ENCODE results near the gene RIOK1. TPM values are rescaled to one million over a fixed set of nuclear protein-coding genes. Genes with fewer than 3 reads are reported as not detected.

RIOK1 gene
- total RNA-seq, 2 experiments from 2014 or later = 57.9 to 64.7 TPM

Other genes starting within 250 kb of the RIOK1 start
- gene SSR1, start 76.6 kb upstream of the RIOK1 start, total RNA-seq = 100 to 1,000 TPM; 132 to 139 TPM
- gene CAGE1, start 66 bp upstream of the RIOK1 start, total RNA-seq = under 1 TPM; 0.10 TPM
- under 1 TPM; 0.16 TPM for gene DSP, start 151.9 kb downstream of the RIOK1 start, total RNA-seq
- gene SNRNP48, start 200.4 kb downstream of the RIOK1 start, total RNA-seq = 10 to 100 TPM; 15.8 to 16.1 TPM

All from activated naive CD8-positive, alpha-beta T cell treated with anti-CD3 and anti-CD28 coated beads for 36 hours (primary cell).